Nephron (organoid): ENCODE results near the gene APOBEC3H.

Experiments
- H3K27ac Mint-ChIP-seq, 3 experiments: 2 replicates each; pipeline ENCODE4 v1.8.0; 2020; ENCODE audit warnings: mixed read lengths in 3 of 3, mild to moderate bottlenecking in 2 of 3, moderate library complexity in 1 of 3
- H3K27me3 Mint-ChIP-seq: 2 replicates; pipeline ENCODE4 v1.8.0; 2021; ENCODE audit warnings: low read depth, mild to moderate bottlenecking, moderate library complexity, mixed read lengths
- H3K36me3 Mint-ChIP-seq: 2 replicates; pipeline ENCODE4 v1.8.0; 2020; ENCODE audit warnings: low read depth, mixed read lengths
- H3K4me1 Mint-ChIP-seq: 2 replicates; pipeline ENCODE4 v1.8.0; 2020; ENCODE audit warnings: mixed read lengths
- H3K4me3 Mint-ChIP-seq, 3 experiments: 2 replicates each; pipeline ENCODE4 v1.8.0; 2020; ENCODE audit warnings: mild to moderate bottlenecking in 3 of 3, mixed read lengths in 3 of 3, moderate library complexity in 2 of 3
- H3K9me3 Mint-ChIP-seq: 2 replicates; pipeline ENCODE4 v1.8.0; 2020; ENCODE audit warnings: mixed read lengths
- TF ChIP-seq, protein P1 (sequence below), 3 experiments: fragments of 200-600 bp; sonication (generic); IDR thresholded peaks; one replicate each; pipeline ENCODE4 v1.5.0; 2021; ENCODE audit warnings: antibody characterized with exemption in 3 of 3; ENCODE audit not compliant: unreplicated experiment in 3 of 3

The APOBEC3H gene

GRCh38 chr22:39153220-39153717 is 56.2 kb downstream of the APOBEC3H start:
- Mint-ChIP-seq H3K27me3 (peaks cover 61% of the 10 kb centered on the region), H3K36me3 (no peaks in the 10 kb centered on the region), H3K4me1 (peaks cover 10% of the 10 kb centered on the region), H3K27ac (peak overlapping the region in 1 of 3 experiments; percentile 88), H3K9me3 (no peaks in the 10 kb centered on the region), H3K4me3 (peak overlapping the region; percentile 86 to 92 (median 90))
- TF ChIP-seq, protein P1, sequence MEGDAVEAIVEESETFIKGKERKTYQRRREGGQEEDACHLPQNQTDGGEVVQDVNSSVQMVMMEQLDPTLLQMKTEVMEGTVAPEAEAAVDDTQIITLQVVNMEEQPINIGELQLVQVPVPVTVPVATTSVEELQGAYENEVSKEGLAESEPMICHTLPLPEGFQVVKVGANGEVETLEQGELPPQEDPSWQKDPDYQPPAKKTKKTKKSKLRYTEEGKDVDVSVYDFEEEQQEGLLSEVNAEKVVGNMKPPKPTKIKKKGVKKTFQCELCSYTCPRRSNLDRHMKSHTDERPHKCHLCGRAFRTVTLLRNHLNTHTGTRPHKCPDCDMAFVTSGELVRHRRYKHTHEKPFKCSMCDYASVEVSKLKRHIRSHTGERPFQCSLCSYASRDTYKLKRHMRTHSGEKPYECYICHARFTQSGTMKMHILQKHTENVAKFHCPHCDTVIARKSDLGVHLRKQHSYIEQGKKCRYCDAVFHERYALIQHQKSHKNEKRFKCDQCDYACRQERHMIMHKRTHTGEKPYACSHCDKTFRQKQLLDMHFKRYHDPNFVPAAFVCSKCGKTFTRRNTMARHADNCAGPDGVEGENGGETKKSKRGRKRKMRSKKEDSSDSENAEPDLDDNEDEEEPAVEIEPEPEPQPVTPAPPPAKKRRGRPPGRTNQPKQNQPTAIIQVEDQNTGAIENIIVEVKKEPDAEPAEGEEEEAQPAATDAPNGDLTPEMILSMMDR (IDR thresholded peaks at IDR 0.05; ENCODE audit: unreplicated experiment in 3 of 3): no peak
